H9 (cell line): Measurements from ENCODE around the gene SCO2. TPM values are rescaled to one million over a fixed set of nuclear protein-coding genes. Genes with fewer than 3 reads are reported as not detected.

Experiments
- DNase-seq: peaks from one replicate; pipeline ENCODE4 v3.0.0-alpha.2; 2017
- H2AFZ ChIP-seq: one replicate; pipeline ENCODE4 v1.6.1; 2013; ENCODE audit warnings: mild to moderate bottlenecking, low read length, control low read depth, moderate library complexity
- H2AK5ac ChIP-seq: 2 replicates; pipeline ENCODE4 v1.6.1; 2013; ENCODE audit warnings: low read length, control low read depth, mixed read lengths; ENCODE audit not compliant: insufficient read length
- H2BK120ac ChIP-seq: one replicate; pipeline ENCODE4 v1.6.1; 2013; ENCODE audit warnings: low read depth, mild to moderate bottlenecking, low read length, control low read depth, inconsistent platforms; ENCODE audit not compliant: poor library complexity, severe bottlenecking
- H2BK12ac ChIP-seq: 2 replicates; pipeline ENCODE4 v1.6.1; 2013; ENCODE audit warnings: low read length, control low read depth, mixed read lengths, low read depth; ENCODE audit not compliant: insufficient read length
- H2BK15ac ChIP-seq: 2 replicates; pipeline ENCODE4 v1.6.1; 2013; ENCODE audit warnings: low read depth, low read length, control low read depth
- H2BK20ac ChIP-seq: one replicate; pipeline ENCODE4 v1.6.1; 2013; ENCODE audit warnings: low read depth, mild to moderate bottlenecking, low read length, control low read depth, inconsistent platforms; ENCODE audit not compliant: poor library complexity, severe bottlenecking
- H2BK5ac ChIP-seq: 2 replicates; pipeline ENCODE4 v1.6.1; 2013; ENCODE audit warnings: low read length, control low read depth, mixed read lengths; ENCODE audit not compliant: insufficient read length
- H3K14ac ChIP-seq: 2 replicates; pipeline ENCODE4 v1.6.1; 2013; ENCODE audit warnings: low read length, control low read depth; ENCODE audit not compliant: insufficient read depth
- H3K18ac ChIP-seq: 2 replicates; pipeline ENCODE4 v1.6.1; 2013; ENCODE audit warnings: low read depth, mild to moderate bottlenecking, mixed read lengths, low read length, control low read depth; ENCODE audit not compliant: insufficient read length
- H3K23ac ChIP-seq: 2 replicates; pipeline ENCODE4 v1.6.1; 2013; ENCODE audit warnings: low read length, control low read depth, mixed read lengths, low read depth; ENCODE audit not compliant: insufficient read length
- H3K23me2 ChIP-seq: 2 replicates; pipeline ENCODE4 v1.6.1; 2013; ENCODE audit warnings: low read depth, mild to moderate bottlenecking, mixed read lengths, low read length, control low read depth; ENCODE audit not compliant: insufficient read length, poor library complexity, severe bottlenecking
- H3K27ac ChIP-seq: 2 replicates; pipeline ENCODE4 v1.5.1; 2013; ENCODE audit warnings: low read length, control low read depth, mixed read lengths, low read depth; ENCODE audit not compliant: insufficient read length
- H3K27me3 ChIP-seq: 2 replicates; pipeline ENCODE4 v1.6.1; 2013; ENCODE audit warnings: low read length, control low read depth, inconsistent platforms; ENCODE audit not compliant: insufficient read depth
- H3K4ac ChIP-seq: 2 replicates; pipeline ENCODE4 v1.6.1; 2013; ENCODE audit warnings: low read depth, mild to moderate bottlenecking, control low read depth, inconsistent platforms, low read length, moderate library complexity
- H3K4me1 ChIP-seq: 2 replicates; pipeline ENCODE4 v1.6.1; 2013; ENCODE audit warnings: low read length, control low read depth, inconsistent platforms; ENCODE audit not compliant: insufficient read depth
- H3K4me2 ChIP-seq: 2 replicates; pipeline ENCODE4 v1.6.1; 2013; ENCODE audit warnings: low read length, control low read depth, mixed read lengths; ENCODE audit not compliant: insufficient read length, insufficient read depth
- H3K56ac ChIP-seq: 2 replicates; pipeline ENCODE4 v1.6.1; 2013; ENCODE audit warnings: low read depth, mild to moderate bottlenecking, mixed read lengths, low read length, control low read depth; ENCODE audit not compliant: insufficient read length
- H3K79me1 ChIP-seq: 2 replicates; pipeline ENCODE4 v1.6.1; 2013; ENCODE audit warnings: low read depth, mild to moderate bottlenecking, moderate library complexity, low read length, control low read depth, inconsistent platforms; ENCODE audit not compliant: insufficient read depth, poor library complexity, severe bottlenecking
- H3K79me2 ChIP-seq: 2 replicates; pipeline ENCODE4 v1.6.1; 2013; ENCODE audit warnings: low read length, control low read depth, inconsistent platforms; ENCODE audit not compliant: insufficient read depth
- H3K9ac ChIP-seq: 2 replicates; pipeline ENCODE4 v1.6.1; 2013; ENCODE audit warnings: low read length, control low read depth, mixed read lengths; ENCODE audit not compliant: insufficient read length; ENCODE audit errors: extremely low read depth
- H3K9me3 ChIP-seq: one replicate; pipeline ENCODE4 v1.6.1; 2013; ENCODE audit warnings: low read depth, low read length, inconsistent platforms; ENCODE audit not compliant: control insufficient read depth
- H3T11ph ChIP-seq: one replicate; pipeline ENCODE4 v1.6.1; 2013; ENCODE audit warnings: mild to moderate bottlenecking, low read length, control low read depth, inconsistent platforms
- H4K20me1 ChIP-seq: one replicate; pipeline ENCODE4 v1.6.1; 2013; ENCODE audit not compliant: control insufficient read depth, insufficient read length, insufficient read depth
- H4K5ac ChIP-seq: 2 replicates; pipeline ENCODE4 v1.6.1; 2013; ENCODE audit warnings: low read depth, mild to moderate bottlenecking, mixed read lengths, low read length, control low read depth; ENCODE audit not compliant: insufficient read length
- H4K8ac ChIP-seq: replicated peaks from 2 replicates; pipeline ENCODE4 v1.6.1; 2013; ENCODE audit warnings: low read length, control low read depth, mixed read lengths, low read depth; ENCODE audit not compliant: insufficient read length
- H4K91ac ChIP-seq: 2 replicates; pipeline ENCODE4 v1.6.1; 2013; ENCODE audit warnings: low read depth, mild to moderate bottlenecking, moderate library complexity, mixed read lengths, low read length, control low read depth; ENCODE audit not compliant: insufficient read length
- H3K27ac Mint-ChIP-seq, 3 experiments: 2 replicates in 2 of 3; 3 replicates in 1 of 3; pipeline ENCODE4 v1.8.0; 2020 to 2021; ENCODE audit warnings: mixed read lengths in 3 of 3, mild to moderate bottlenecking in 1 of 3, moderate library complexity in 1 of 3
- H3K27me3 Mint-ChIP-seq: 2 replicates; pipeline ENCODE4 v1.8.0; 2021; ENCODE audit warnings: low read depth, mild to moderate bottlenecking, moderate library complexity, mixed read lengths
- H3K36me3 Mint-ChIP-seq, 3 experiments: 2 replicates in 2 of 3; 3 replicates in 1 of 3; pipeline ENCODE4 v1.8.0; 2020 to 2021; ENCODE audit warnings: low read depth in 3 of 3, mixed read lengths in 3 of 3; ENCODE audit not compliant: insufficient read depth in 1 of 3
- H3K4me1 Mint-ChIP-seq, 2 experiments: 2 replicates each; pipeline ENCODE4 v1.8.0; 2020; ENCODE audit warnings: mixed read lengths in 2 of 2
- H3K4me3 Mint-ChIP-seq, 2 experiments: 2 replicates in 1 of 2; 3 replicates in 1 of 2; pipeline ENCODE4 v1.8.0; 2020 to 2021; ENCODE audit warnings: mild to moderate bottlenecking in 2 of 2, mixed read lengths in 2 of 2, moderate library complexity in 1 of 2
- H3K9me3 Mint-ChIP-seq, 2 experiments: 2 replicates in 1 of 2; 3 replicates in 1 of 2; pipeline ENCODE4 v1.8.0; 2020; ENCODE audit warnings: mild to moderate bottlenecking in 2 of 2, mixed read lengths in 2 of 2, moderate library complexity in 1 of 2
- WGBS: extraction: QIAGEN DNeasy Blood & Tissue Kit; methylation state at CpG from one replicate; pipeline ENCODE4 v1.1.7; 2013; ENCODE audit warnings: missing lambda C conversion rate, low lambda C conversion rate, mixed read lengths; ENCODE audit not compliant: insufficient read length; ENCODE audit errors: extremely low coverage; 5-methylcytosine and 5-hydroxymethylcytosine counted together
- total RNA-seq: library from RNA; stranded (reverse); gene quantifications from 2 replicates; pipeline ENCODE4 v1.2.1, GENCODE V29; 2021
- TF ChIP-seq, protein P1 (sequence below): fragments of 200-600 bp; sonication (generic); conservative IDR thresholded peaks from 3 replicates; pipeline ENCODE4 v1.8.0; 2021; ENCODE audit warnings: antibody characterized with exemption, mild to moderate bottlenecking

Gene SCO2
- total RNA-seq, 1 experiment from 2014 or later: 3.3 TPM

DNA sequence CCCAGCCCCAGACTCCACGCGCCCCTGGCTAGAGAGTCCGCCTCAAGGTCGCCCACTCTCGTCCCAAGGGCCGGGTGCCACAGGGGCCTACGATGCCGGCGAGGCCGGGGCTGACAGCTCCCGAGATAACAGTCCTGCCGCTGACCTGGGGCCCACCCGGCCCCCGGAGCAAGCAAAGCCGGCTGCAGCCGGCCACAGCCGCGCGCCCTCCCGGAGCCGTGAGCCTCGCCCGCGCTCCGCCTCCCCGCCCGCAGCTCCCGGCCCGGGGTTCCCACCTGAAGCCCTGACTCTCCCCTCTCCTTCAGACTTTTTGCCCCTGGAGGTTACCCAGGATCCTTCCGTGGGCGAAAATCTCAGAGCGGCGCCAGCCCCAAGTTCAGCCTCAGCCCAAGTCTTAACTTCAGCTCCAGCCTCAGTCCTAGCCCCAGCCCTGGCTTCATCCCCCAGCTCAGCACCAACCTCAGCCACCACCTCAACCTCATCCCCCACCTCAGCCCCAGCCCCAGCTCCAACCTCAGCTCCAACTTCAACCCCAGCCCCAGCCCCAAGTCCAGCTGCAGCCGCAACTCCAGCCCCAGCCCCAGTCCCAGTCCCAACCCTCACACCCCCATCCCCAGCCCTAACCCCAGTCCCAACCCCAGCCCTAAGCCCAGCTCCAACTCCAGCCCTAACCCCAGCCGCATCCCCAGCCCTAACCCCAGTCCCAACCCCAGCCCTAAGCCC, 22.0 kb upstream of the SCO2 start:
- Histone ChIP-seq H3K4me1 (no peaks in the 10 kb centered on the region), H3K9me3 (no peaks in the 10 kb centered on the region), H3K9ac (no peak overlapping the region), H4K8ac (no peak overlapping the region), H2AK5ac (no peak overlapping the region), H2BK20ac (no peak overlapping the region), H3K27me3 (no peaks in the 10 kb centered on the region; the same call in 1 of the 2 replicates), H2BK5ac (no peak overlapping the region), H3K56ac (no peak overlapping the region), H2AFZ (no peak overlapping the region), H3K79me1 (no peaks in the 10 kb centered on the region), H3K14ac (no peak overlapping the region), H2BK12ac (no peak overlapping the region), H3K4me2 (no peak overlapping the region), H3K4ac (no peak overlapping the region), H2BK120ac (no peak overlapping the region), H3K27ac (no peak overlapping the region), H4K20me1 (no peaks in the 10 kb centered on the region), H3K23ac (no peak overlapping the region), H3K23me2 (peaks cover 2% of the 10 kb centered on the region), H4K5ac (no peak overlapping the region), H3K79me2 (no peaks in the 10 kb centered on the region), H2BK15ac (no peak overlapping the region), H3K18ac (no peak overlapping the region), H3T11ph (no peak overlapping the region), H4K91ac (no peak overlapping the region)
- H3K27me3 Mint-ChIP-seq: peaks cover 39% of the 10 kb centered on the region
- H3K9me3 Mint-ChIP-seq: no peaks in the 10 kb centered on the region; a peak in 1 of 5 replicates
- no peak overlapping the region for H3K27ac Mint-ChIP-seq
- no peak for DNase-seq
- TF ChIP-seq, protein P1, sequence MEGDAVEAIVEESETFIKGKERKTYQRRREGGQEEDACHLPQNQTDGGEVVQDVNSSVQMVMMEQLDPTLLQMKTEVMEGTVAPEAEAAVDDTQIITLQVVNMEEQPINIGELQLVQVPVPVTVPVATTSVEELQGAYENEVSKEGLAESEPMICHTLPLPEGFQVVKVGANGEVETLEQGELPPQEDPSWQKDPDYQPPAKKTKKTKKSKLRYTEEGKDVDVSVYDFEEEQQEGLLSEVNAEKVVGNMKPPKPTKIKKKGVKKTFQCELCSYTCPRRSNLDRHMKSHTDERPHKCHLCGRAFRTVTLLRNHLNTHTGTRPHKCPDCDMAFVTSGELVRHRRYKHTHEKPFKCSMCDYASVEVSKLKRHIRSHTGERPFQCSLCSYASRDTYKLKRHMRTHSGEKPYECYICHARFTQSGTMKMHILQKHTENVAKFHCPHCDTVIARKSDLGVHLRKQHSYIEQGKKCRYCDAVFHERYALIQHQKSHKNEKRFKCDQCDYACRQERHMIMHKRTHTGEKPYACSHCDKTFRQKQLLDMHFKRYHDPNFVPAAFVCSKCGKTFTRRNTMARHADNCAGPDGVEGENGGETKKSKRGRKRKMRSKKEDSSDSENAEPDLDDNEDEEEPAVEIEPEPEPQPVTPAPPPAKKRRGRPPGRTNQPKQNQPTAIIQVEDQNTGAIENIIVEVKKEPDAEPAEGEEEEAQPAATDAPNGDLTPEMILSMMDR: no peak
- H3K4me1 Mint-ChIP-seq: peaks cover 0 to 3% of the 10 kb centered on the region in 2 experiments; a peak in 1 of 4 replicates
- no CpG with 5 or more reads among the region's 35 CpGs for WGBS
- H3K4me3 Mint-ChIP-seq: no peak overlapping the region
- no peaks in the 10 kb centered on the region for H3K36me3 Mint-ChIP-seq
